ENCODE data around the gene PDCD1. TPM values are rescaled to one million over a fixed set of nuclear protein-coding genes. Genes with fewer than 3 reads are reported as not detected.

The PDCD1 gene
- total RNA-seq, 8 experiments from 2014 or later: 0.11 to 0.49 (median 0.19) TPM; not detected in 1

DNA sequence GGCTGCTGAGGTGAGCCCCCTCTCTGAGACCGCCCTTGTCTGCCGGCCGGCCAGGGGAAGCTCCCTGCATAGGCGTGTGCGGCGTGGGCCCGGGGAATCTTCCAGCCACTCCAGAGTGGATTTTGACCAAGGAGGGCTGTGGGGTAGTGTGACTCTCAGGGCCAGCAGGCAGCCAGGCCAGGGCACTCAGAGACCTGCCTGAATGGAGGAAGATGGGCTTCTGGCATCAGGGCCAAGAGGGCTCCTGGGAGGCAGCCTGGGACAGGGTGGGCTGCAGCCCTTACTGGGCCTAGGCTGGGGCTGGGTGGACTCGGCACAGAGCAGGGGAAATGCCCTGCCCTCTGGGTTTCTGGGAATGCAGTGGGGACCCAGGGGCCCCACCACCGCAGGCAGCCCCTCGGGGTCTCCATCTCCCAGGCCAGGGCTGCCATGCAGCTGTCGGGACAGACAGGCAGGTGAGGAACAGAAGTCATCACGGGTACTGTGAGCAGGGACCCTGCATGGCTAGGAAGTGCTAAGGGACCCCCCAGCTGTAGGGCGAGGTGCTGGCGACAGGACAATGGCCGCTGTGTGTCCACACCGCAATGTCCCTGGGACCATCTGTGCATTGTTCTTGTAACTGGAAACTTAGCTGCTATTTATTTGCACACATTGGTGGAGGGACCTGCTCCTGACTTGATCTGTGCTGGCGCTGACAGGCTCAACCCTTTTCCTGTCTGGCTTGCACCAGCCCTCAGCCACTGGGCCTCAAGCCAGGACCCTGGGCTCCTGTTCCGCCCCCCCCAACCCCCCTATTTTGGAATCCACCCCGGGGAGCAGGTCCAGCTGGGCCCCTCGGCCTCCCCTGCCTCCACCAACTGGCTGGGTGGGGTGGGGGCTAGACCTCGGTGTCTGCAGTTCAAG lies 4.1 kb downstream of the PDCD1 start:
- Histone ChIP-seq H3K4me3 (no peak overlapping the region), H3K4me1 (replicated peaks in 1 of 2) (peaks cover 24 to 28% of the 10 kb centered on the region in 2 donors), H3K27ac (no peak overlapping the region)
- ATAC-seq (replicated peaks in 6 of 8): peak in 2 of 8 experiments; percentile 2 to 15
- in situ Hi-C loops (cut with MboI; ENCODE audit: low pct_unique_long_range_greater_than_20kb in 2 of 9, low sequenced_read_pairs in 9 of 9, unreplicated experiment in 9 of 9): no loop called here
- 10 to 90% (median 90%) methylated on average over 2 of the region's 21 CpGs; no CpG with 5 or more reads in 7 of the 10 experiments for WGBS, 10 experiments

DNA sequence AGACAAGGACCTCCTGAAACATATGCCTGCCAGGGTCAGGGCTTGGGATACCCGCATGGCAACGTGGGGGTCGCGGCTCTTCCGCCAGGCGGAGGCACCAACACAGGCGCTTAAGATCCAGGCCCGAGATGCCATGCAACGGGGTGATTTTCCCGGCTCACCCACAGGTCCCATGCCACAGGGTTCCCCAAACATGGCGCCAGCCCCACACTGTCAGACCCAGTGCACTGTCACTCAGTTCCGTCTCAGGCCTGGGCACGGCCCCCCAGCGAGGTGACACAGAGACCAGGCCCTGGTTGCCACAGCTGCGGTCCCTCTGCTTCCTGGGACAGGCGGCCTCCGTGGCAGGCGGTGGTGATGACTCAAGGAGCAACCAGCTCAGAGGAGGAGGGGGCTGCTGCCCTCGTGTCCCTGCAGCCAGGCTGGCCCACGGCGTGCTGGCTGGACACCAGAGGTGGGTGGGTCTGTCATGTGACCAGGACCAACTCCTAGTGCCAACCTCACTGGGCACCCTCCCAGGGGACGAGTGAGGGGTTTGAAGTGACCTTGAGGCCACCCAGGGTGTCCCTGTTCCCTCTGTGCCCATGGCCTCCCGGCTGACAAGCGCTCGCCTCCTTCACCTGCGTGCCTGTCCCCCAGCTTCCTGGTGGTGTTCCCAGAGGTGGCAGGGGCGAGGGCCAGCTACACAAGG lies 4.9 kb downstream of the PDCD1 start:
- 50 to 93% (median 90%) methylated on average over 2 to 3 of the region's 27 CpGs; no CpG with 5 or more reads in 7 of the 10 experiments for WGBS, 10 experiments
- Histone ChIP-seq H3K27ac (no peak overlapping the region), H3K4me1 (replicated peaks in 1 of 2) (peaks cover 16 to 20% of the 10 kb centered on the region in 2 donors), H3K4me3 (no peak overlapping the region)
- in situ Hi-C loops (cut with MboI; ENCODE audit: low pct_unique_long_range_greater_than_20kb in 2 of 9, low sequenced_read_pairs in 9 of 9, unreplicated experiment in 9 of 9): no loop called here
- ATAC-seq (replicated peaks in 6 of 8): peak in 5 of 8 experiments; percentile 37 to 81 (median 71)

DNA sequence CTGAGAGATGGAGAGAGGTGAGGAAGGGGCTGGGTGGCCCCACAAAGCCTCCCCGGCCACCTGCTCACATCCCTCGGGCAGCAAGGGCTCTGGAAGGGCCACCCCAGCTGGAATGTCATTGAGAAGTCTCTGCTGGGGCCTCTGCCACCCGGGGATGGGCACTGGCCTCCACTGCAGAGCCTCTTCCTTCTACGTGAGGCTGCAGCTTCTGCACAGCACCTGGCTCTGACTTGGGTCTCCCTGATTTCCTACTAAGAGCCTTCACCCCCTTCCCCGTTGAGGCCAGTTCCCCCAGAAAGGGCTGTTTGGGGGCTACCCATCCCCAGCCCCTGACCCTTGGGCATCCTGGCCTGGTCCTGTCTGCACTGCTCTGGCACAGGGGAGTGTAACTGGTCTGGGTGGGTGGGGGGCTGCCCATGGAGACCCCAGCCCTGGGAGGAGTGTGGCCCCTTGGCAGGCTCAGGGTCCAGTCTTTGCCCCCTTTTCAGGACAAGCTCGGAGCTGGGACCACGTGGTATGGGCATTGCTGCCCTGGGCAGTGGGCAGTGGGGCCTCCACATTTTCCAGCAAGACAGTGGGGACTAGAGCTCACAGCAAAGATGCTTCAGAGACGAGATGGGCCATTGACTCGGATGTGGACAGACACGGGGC lies 5.6 kb downstream of the PDCD1 start:
- no peak for ATAC-seq (replicated peaks in 6 of 8)
- 60 to 100% (median 100%) methylated on average over 1 to 2 of the region's 10 CpGs; no CpG with 5 or more reads in 7 of the 10 experiments for WGBS, 10 experiments
- H3K27ac ChIP-seq: no peak overlapping the region

DNA sequence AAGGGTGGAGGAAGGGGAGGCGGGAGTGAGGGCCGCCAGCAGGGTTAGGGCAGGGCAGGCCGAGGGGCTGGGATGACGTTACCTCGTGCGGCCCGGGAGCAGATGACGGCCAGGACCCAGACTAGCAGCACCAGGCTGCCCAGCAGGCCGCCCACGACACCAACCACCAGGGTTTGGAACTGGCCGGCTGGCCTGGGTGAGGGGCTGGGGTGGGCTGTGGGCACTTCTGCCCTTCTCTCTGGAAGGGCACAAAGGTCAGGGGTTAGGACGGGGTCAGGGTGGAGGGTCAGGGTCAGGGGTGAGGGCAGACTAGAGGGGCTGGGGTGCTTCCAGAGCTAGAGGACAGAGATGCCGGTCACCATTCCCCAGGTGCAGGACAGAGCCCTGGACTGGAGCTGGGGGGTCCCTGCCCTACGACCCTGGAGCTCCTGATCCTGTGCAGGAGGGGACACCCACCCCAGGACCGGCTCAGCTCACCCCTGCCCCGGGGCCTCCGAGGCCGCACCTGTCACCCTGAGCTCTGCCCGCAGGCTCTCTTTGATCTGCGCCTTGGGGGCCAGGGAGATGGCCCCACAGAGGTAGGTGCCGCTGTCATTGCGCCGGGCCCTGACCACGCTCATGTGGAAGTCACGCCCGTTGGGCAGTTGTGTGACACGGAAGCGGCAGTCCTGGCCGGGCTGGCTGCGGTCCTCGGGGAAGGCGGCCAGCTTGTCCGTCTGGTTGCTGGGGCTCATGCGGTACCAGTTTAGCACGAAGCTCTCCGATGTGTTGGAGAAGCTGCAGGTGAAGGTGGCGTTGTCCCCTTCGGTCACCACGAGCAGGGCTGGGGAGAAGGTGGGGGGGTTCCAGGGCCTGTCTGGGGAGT lies 6.3 kb downstream of the PDCD1 start:
- Histone ChIP-seq H3K4me3 (no peak overlapping the region), H3K4me1 (replicated peaks in 1 of 2) (peaks cover 15 to 17% of the 10 kb centered on the region in 2 donors), H3K27ac (no peak overlapping the region)
- in situ Hi-C loops (cut with MboI; ENCODE audit: low pct_unique_long_range_greater_than_20kb in 2 of 9, low sequenced_read_pairs in 9 of 9, unreplicated experiment in 9 of 9): no loop called here
- 60 to 92% methylated on average over 6 to 10 of the region's 39 CpGs; no CpG with 5 or more reads in 8 of the 10 experiments for WGBS, 10 experiments
- no peak for ATAC-seq (replicated peaks in 6 of 8)

More for the DNA sequence above, 5.6 kb downstream of the PDCD1 start:
- in situ Hi-C loops (cut with MboI; ENCODE audit: low pct_unique_long_range_greater_than_20kb in 2 of 9, low sequenced_read_pairs in 9 of 9, unreplicated experiment in 9 of 9): no loop called here
- Histone ChIP-seq H3K4me3 (no peak overlapping the region), H3K4me1 (replicated peaks in 1 of 2) (peaks cover 15 to 17% of the 10 kb centered on the region in 2 donors)

DNA sequence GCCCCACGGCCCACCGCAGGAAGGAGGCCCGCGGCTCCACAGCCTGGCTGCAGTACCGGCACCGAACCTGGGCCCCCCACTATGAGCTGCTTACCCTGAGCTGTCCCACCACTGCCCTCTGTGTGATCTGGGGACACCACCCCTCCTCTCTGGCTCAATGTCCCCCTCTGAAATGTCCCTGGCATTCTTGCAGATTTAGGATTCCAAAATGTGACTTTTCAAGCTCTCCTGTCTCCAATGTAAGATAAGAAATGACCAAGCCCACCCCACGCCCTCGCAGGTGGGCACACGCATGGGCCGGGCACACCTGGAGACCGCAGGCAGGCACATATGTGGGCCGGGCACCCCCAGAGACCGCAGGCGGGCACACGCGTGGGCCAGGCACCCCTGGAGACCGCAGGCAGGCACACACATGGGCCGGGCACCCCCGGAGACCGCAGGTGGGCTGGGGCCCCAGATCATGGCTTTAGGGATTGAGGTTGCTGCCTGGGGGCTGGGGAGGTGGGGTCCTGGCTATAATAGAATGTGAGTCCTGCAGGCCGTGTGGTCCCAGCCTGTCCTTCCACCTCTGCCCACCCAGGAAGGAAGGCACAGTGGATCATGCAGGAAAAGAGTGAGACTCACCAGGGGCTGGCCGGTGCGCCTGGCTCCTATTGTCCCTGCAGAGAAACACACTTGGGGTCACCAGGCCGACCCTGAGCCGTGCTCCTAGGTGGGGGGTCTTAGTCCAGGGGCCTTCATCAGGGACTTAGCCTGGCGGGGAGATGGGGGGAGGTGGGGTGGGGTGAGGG lies 7.2 kb downstream of the PDCD1 start:
- Histone ChIP-seq H3K4me3 (no peak overlapping the region), H3K4me1 (replicated peaks in 1 of 2) (peaks cover 14 to 17% of the 10 kb centered on the region in 2 donors), H3K27ac (no peak overlapping the region)
- in situ Hi-C loops (cut with MboI; ENCODE audit: low pct_unique_long_range_greater_than_20kb in 2 of 9, low sequenced_read_pairs in 9 of 9, unreplicated experiment in 9 of 9): no loop called here
- no peak for ATAC-seq (replicated peaks in 6 of 8)
- 80 to 92% methylated on average over 2 to 5 of the region's 26 CpGs; no CpG with 5 or more reads in 8 of the 10 experiments for WGBS, 10 experiments

DNA sequence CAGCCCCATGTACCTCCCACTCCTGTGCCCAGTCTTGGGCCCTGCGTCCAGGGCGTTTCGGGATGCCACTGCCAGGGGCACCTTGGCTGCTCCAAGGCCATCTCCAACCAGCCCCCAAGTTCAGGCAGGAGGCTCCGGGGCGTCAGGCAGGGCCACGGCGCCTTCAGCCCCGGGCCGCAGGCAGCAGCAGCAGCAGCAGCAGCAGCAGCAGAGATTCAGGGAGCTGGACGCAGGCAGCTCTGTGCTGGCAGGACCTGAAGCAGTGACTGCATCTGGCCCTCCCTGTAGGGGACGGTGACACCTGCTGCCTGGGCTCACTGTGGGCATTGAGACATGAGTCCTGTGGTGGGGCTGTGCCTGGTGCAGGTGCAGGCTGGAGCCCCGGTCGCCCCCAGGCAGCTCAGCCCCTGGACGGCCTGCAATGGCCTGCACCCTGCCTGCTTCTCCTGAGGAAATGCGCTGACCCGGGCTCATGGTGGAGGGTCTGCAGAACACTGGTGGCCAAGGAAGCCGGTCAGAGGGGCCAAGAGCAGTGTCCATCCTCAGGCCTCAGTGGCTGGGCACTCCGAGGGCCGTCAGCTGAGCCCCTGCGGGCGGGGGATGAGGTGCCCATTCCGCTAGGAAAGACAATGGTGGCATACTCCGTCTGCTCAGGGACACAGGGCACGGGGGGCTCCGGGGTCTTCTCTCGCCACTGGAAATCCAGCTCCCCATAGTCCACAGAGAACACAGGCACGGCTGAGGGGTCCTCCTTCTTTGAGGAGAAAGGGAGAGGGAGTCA lies 8.0 kb downstream of the PDCD1 start:
- H3K4me1 ChIP-seq (replicated peaks in 1 of 2): peaks cover 10 to 14% of the 10 kb centered on the region in 2 donors
- WGBS, 10 experiments: 40 to 87% methylated on average over 1 to 7 of the region's 27 CpGs; no CpG with 5 or more reads in 8 of the 10 experiments
- peak in 5 of 8 experiments; percentile 13 to 35 (median 18) for ATAC-seq (replicated peaks in 6 of 8)
- H3K4me3 ChIP-seq: no peak overlapping the region
- H3K27ac ChIP-seq: no peak overlapping the region
- in situ Hi-C loops (cut with MboI; ENCODE audit: low pct_unique_long_range_greater_than_20kb in 2 of 9, low sequenced_read_pairs in 9 of 9, unreplicated experiment in 9 of 9): no loop called here

DNA sequence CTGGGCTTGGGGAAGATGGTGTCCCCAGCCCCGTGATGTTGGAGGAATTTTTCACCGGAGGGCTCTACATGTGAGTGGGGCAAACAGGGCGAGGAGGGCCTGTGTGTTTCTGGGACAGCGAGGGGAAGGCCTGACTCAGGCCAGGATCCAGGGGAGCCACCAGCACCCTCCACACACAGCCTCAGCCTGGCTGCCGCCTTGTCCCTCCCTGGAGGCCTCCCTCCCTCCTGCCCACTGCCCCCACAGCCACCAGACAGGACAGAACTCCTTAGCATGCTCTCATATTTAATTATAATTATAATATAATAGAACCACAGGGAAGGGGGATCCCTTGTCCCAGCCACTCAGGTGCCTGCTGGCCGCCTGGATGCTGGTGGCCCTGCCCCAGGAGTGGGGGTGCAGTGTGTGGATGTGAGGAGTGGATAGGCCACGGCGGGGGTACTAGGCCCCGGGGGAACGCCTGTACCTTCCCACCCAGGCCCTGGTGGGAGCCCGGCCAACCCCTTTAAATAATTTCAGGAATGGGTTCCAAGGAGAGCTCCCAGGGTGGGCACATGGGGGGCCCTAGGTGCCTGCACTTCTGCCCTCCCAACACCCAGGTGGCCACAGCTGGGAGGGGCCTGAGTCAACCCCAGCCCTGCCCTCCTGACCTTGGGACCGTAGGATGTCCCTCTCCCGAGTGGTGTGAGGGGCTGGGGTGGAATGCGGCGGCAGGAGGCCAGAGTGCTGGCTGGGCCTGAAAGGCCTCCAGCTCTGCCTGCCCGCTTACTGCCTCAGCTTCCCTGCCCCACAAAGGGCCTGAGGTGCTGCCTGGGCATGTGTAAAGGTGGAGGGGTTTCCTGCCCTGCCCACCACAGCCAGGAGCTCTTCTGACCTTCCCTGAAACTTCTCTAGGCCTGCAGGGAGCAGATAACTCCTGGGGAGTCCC lies 8.8 kb downstream of the PDCD1 start:
- in situ Hi-C loops (cut with MboI; ENCODE audit: low pct_unique_long_range_greater_than_20kb in 2 of 9, low sequenced_read_pairs in 9 of 9, unreplicated experiment in 9 of 9): no loop called here
- ATAC-seq (replicated peaks in 6 of 8): peak in 1 of 8 experiments; percentile 27
- H3K4me1 ChIP-seq (replicated peaks in 1 of 2): peaks cover 10 to 14% of the 10 kb centered on the region in 2 donors
- WGBS, 10 experiments: 50 to 100% (median 72%) methylated on average over 1 to 2 of the region's 16 CpGs; no CpG with 5 or more reads in 6 of the 10 experiments
- H3K4me3 ChIP-seq: no peak overlapping the region
- no peak overlapping the region for H3K27ac ChIP-seq

DNA sequence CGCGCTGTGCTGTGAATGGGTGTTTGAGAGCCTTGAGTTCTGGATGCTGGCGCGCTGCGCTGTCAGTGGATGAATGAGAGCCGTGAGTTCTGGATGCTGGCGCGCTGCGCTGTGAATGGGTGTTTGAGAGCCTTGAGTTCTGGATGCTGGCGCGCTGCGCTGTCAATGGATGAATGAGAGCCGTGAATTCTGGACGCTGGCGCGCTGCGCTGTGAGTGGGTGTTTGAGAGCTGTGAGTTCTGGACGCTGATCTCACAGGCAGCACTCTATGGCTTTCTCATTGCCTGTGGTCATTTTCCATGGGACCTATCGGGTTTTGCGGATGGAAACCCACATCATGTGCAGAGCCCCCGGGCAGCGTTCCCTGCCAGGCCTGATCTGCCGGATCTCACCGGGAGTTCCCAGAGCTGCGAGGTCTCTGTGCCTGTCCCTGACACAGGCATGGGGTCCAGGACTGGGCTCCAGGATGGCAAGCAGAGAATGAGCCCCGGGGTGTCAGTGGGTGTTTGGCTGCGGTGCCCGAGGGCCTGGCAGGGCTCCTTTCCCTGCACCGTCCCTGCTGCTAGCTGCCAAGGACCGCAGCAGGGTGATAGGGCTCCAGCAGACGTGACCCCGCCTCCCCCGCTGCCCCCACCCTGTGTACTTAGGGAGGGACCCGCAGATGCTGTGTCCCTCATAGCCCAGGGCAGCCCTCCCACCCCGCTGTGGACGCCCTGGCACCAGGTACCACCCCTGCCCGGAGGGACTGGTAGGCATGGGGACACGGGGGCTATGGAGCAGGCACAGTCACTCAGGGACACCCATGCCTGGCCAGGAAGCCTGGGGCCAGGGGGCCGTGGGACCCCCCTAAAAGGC lies 9.7 kb downstream of the PDCD1 start:
- WGBS, 10 experiments: 61 to 81% (median 80%) methylated on average over 1 to 9 of the region's 39 CpGs; no CpG with 5 or more reads in 5 of the 10 experiments
- in situ Hi-C loops (cut with MboI; ENCODE audit: low pct_unique_long_range_greater_than_20kb in 2 of 9, low sequenced_read_pairs in 9 of 9, unreplicated experiment in 9 of 9): no loop called here
- Histone ChIP-seq H3K4me1 (replicated peaks in 1 of 2) (peaks cover 10 to 13% of the 10 kb centered on the region in 2 donors), H3K4me3 (no peak overlapping the region), H3K27ac (no peak overlapping the region)
- ATAC-seq (replicated peaks in 6 of 8): peak in 1 of 8 experiments; percentile 29

DNA sequence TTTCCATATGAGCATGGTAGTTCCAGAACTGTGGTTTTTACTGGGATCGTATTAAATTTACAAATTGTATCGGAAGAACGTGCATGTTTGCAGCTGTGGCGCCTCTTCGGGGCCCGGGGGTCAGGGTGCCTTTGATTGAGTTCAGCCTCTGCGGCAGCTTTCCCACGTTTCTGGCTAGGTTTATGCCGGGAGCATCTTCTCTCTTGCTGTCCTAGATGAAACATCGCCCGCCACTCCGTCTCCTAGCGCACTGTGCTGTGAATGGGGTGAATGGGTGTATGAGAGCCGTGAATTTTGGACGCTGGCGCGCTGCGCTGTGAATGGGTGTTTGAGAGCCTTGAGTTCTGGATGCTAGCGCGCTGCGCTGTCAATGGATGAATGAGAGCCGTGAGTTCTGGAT lies 12.3 kb downstream of the PDCD1 start:
- 11 to 93% (median 80%) methylated on average over 1 to 12 of the region's 22 CpGs; no CpG with 5 or more reads in 3 of the 10 experiments for WGBS, 10 experiments
- in situ Hi-C loops (cut with MboI; ENCODE audit: low pct_unique_long_range_greater_than_20kb in 2 of 9, low sequenced_read_pairs in 9 of 9, unreplicated experiment in 9 of 9): no loop called here

More for the DNA sequence above, 12.3 kb downstream of the PDCD1 start:
- no peak overlapping the region for H3K27ac ChIP-seq
- no peak for ATAC-seq (replicated peaks in 6 of 8)
- no peak overlapping the region for H3K4me3 ChIP-seq
- peaks cover 4 to 18% of the 10 kb centered on the region in 2 donors for H3K4me1 ChIP-seq (replicated peaks in 1 of 2)
